Astrocyte (in vitro differentiated cells and primary cell): ENCODE measurements around the gene GMDS. TPM values are rescaled to one million over a fixed set of nuclear protein-coding genes. Genes with fewer than 3 reads are reported as not detected.

Experiments
- DNase-seq: peaks from one replicate; pipeline ENCODE4 v3.0.0-alpha.2; 2010; ENCODE audit warnings: low read depth
- FAIRE-seq: peaks from 2 replicates; lab custom pipeline; 2011; peaks lifted over from hg19 to GRCh38; lab: Jason Lieb, UNC
- H2AFZ ChIP-seq: 2 replicates; pipeline ENCODE4 v1.6.0; 2012; ENCODE audit warnings: low read depth, low read length, inconsistent platforms
- H3K27ac ChIP-seq: 2 replicates; pipeline ENCODE4 v1.5.1; 2011; ENCODE audit warnings: low read depth, low read length, inconsistent platforms
- H3K27me3 ChIP-seq: 2 replicates; pipeline ENCODE4 v1.6.0; 2011; ENCODE audit warnings: low read length, inconsistent platforms; ENCODE audit not compliant: insufficient read depth
- H3K36me3 ChIP-seq: 2 replicates; pipeline ENCODE4 v1.5.1; 2011; ENCODE audit warnings: low read length, inconsistent platforms; ENCODE audit not compliant: insufficient read depth
- H3K4me1 ChIP-seq: 2 replicates; pipeline ENCODE4 v1.5.1; 2011; ENCODE audit warnings: low read length, inconsistent platforms; ENCODE audit not compliant: insufficient read depth
- H3K4me2 ChIP-seq: 2 replicates; pipeline ENCODE4 v1.6.0; 2012; ENCODE audit warnings: low read length, inconsistent platforms
- H3K4me3 ChIP-seq: 2 replicates; pipeline ENCODE4 v1.5.1; 2011; ENCODE audit warnings: low read depth, mild to moderate bottlenecking, low read length, inconsistent platforms; ENCODE audit not compliant: insufficient read depth
- H3K79me2 ChIP-seq: 2 replicates; pipeline ENCODE4 v1.6.0; 2012; ENCODE audit warnings: mild to moderate bottlenecking, low read length, inconsistent platforms; ENCODE audit not compliant: insufficient read depth
- H3K9ac ChIP-seq: 2 replicates; pipeline ENCODE4 v1.6.0; 2012; ENCODE audit warnings: mild to moderate bottlenecking, low read length, inconsistent platforms
- H3K9me3 ChIP-seq: 2 replicates; pipeline ENCODE4 v1.5.1; 2012; ENCODE audit warnings: low read depth, mild to moderate bottlenecking, low read length, inconsistent platforms; ENCODE audit not compliant: insufficient read depth
- H4K20me1 ChIP-seq: 2 replicates; pipeline ENCODE4 v1.6.0; 2012; ENCODE audit warnings: low read length, inconsistent platforms; ENCODE audit not compliant: insufficient read depth
- H3K27ac Mint-ChIP-seq: one replicate; pipeline ENCODE4 v1.8.0; 2021; ENCODE audit warnings: mild to moderate bottlenecking, mixed read lengths; ENCODE audit not compliant: unreplicated experiment
- H3K27me3 Mint-ChIP-seq: one replicate; pipeline ENCODE4 v1.8.0; 2021; ENCODE audit warnings: low read depth, mixed read lengths; ENCODE audit not compliant: unreplicated experiment
- H3K36me3 Mint-ChIP-seq: one replicate; pipeline ENCODE4 v1.8.0; 2021; ENCODE audit warnings: low read depth, mixed read lengths; ENCODE audit not compliant: unreplicated experiment
- H3K4me1 Mint-ChIP-seq: one replicate; pipeline ENCODE4 v1.8.0; 2021; ENCODE audit warnings: low read depth, mixed read lengths; ENCODE audit not compliant: unreplicated experiment
- H3K4me3 Mint-ChIP-seq: one replicate; pipeline ENCODE4 v1.8.0; 2021; ENCODE audit warnings: mild to moderate bottlenecking, moderate library complexity, mixed read lengths; ENCODE audit not compliant: unreplicated experiment
- H3K9me3 Mint-ChIP-seq: one replicate; pipeline ENCODE4 v1.8.0; 2021; ENCODE audit warnings: mild to moderate bottlenecking, mixed read lengths; ENCODE audit not compliant: unreplicated experiment
- CTCF ChIP-seq: IDR thresholded peaks from 2 replicates; pipeline ENCODE4 v1.5.1; 2011; ENCODE audit warnings: low read depth, mild to moderate bottlenecking, inconsistent platforms, low read length, moderate library complexity; ENCODE audit not compliant: insufficient read depth
- EZH2 ChIP-seq: IDR thresholded peaks from 2 replicates; pipeline ENCODE4 v1.6.1; 2012; ENCODE audit warnings: mild to moderate bottlenecking, low read length, inconsistent platforms; ENCODE audit not compliant: insufficient read depth
- total RNA-seq: library from RNA; stranded (reverse); gene quantifications from 2 replicates; pipeline ENCODE4 v1.2.1, GENCODE V29; 2021

The GMDS gene
- total RNA-seq, 1 donor from 2014 or later: 9.4 TPM

GRCh38 chr6:2081155-2082138, 164.0 kb downstream of the GMDS start:
- TF ChIP-seq EZH2: no peak
- no peak for TF ChIP-seq CTCF
- no peak for FAIRE-seq
- H2AFZ ChIP-seq: no peak overlapping the region
- Mint-ChIP-seq H3K27me3 (no peaks in the 10 kb centered on the region), H3K4me1 (peaks cover 2% of the 10 kb centered on the region), H3K36me3 (no peaks in the 10 kb centered on the region), H3K27ac (no peak overlapping the region), H3K9me3 (no peaks in the 10 kb centered on the region), H3K4me3 (no peak overlapping the region)
- no peaks in the 10 kb centered on the region for H3K27me3 ChIP-seq
- H3K4me3 ChIP-seq: no peak overlapping the region
- no peaks in the 10 kb centered on the region for H3K4me1 ChIP-seq
- no peak overlapping the region for H3K4me2 ChIP-seq
- no peak overlapping the region for H3K27ac ChIP-seq
- DNase-seq: no peak
- H3K36me3 ChIP-seq: no peaks in the 10 kb centered on the region
- no peak overlapping the region for H3K9ac ChIP-seq
- H3K79me2 ChIP-seq: no peaks in the 10 kb centered on the region
- no peaks in the 10 kb centered on the region for H4K20me1 ChIP-seq
- H3K9me3 ChIP-seq: no peaks in the 10 kb centered on the region

- no peaks in the 10 kb centered on the region for H3K79me2 ChIP-seq
- H3K4me3 Mint-ChIP-seq: no peak overlapping the region
- no peak overlapping the region for H3K27ac Mint-ChIP-seq
- H3K4me1 Mint-ChIP-seq: peaks cover 2% of the 10 kb centered on the region
- no peaks in the 10 kb centered on the region for H3K36me3 ChIP-seq
- H3K27me3 ChIP-seq: no peaks in the 10 kb centered on the region
- no peak overlapping the region for H3K4me3 ChIP-seq
- no peaks in the 10 kb centered on the region for H3K9me3 Mint-ChIP-seq
- H3K9ac ChIP-seq: no peak overlapping the region
- no peaks in the 10 kb centered on the region for H4K20me1 ChIP-seq
- H3K9me3 ChIP-seq: no peaks in the 10 kb centered on the region
- no peaks in the 10 kb centered on the region for H3K4me1 ChIP-seq
- no peak for TF ChIP-seq EZH2
- no peak for TF ChIP-seq CTCF
- H3K27me3 Mint-ChIP-seq: no peaks in the 10 kb centered on the region
- no peak overlapping the region for H2AFZ ChIP-seq
- no peak overlapping the region for H3K4me2 ChIP-seq
- H3K27ac ChIP-seq: no peak overlapping the region
- FAIRE-seq (no peak), DNase-seq (no peak)
- H3K36me3 Mint-ChIP-seq: no peaks in the 10 kb centered on the region
Observed at GRCh38 chr6:2078888-2079287, 166.5 kb downstream of the GMDS start.

DNA sequence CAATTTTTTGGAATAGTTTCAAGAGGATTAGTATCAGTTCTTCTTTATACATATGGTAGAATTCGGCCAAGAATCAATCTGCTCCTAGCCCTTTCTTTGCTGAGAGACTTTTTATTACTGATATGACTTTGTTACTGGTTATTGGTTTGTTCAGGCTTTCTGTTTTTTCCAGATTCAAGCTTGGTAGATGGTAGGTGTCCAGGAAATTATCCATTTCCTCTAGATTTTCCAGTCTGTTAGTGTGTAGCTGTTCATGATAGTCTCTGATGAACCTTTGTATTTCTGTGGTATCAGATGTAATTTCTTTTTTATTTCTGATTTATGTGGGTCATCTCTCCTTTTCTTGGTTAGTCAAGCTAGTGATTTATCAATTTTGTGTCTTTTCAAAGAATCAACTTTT, 167.6 kb downstream of the GMDS start:
- no peak for DNase-seq
- no peaks in the 10 kb centered on the region for H4K20me1 ChIP-seq
- Mint-ChIP-seq H3K9me3 (no peaks in the 10 kb centered on the region), H3K4me3 (no peak overlapping the region), H3K27me3 (no peaks in the 10 kb centered on the region), H3K27ac (no peak overlapping the region), H3K4me1 (peaks cover 5% of the 10 kb centered on the region), H3K36me3 (no peaks in the 10 kb centered on the region)
- TF ChIP-seq EZH2 (no peak), CTCF (no peak)
- H3K4me3 ChIP-seq: no peak overlapping the region
- H3K4me2 ChIP-seq: no peak overlapping the region
- no peaks in the 10 kb centered on the region for H3K4me1 ChIP-seq
- no peaks in the 10 kb centered on the region for H3K27me3 ChIP-seq
- no peak overlapping the region for H3K27ac ChIP-seq
- no peak for FAIRE-seq
- no peaks in the 10 kb centered on the region for H3K9me3 ChIP-seq
- no peaks in the 10 kb centered on the region for H3K79me2 ChIP-seq
- no peaks in the 10 kb centered on the region for H3K36me3 ChIP-seq
- H2AFZ ChIP-seq: no peak overlapping the region
- no peak overlapping the region for H3K9ac ChIP-seq
